Heart left ventricle (tissue), 13 donors: ENCODE measurements around the gene NRP1.

ENCODE experiments used
- CTCF ChIP-seq, 12 donors: fragments of 200-600 bp; sonication (generic) in 4 of 12; IDR thresholded peaks; one replicate each; pipeline versions ENCODE4 v1.5.0 to v1.8.0; 2018 to 2022; ENCODE audit warnings: antibody characterized with exemption in 12 of 12, mild to moderate bottlenecking in 5 of 12
- POLR2A ChIP-seq, 2 donors: fragments of 450-650 bp; IDR thresholded peaks; one replicate each; pipeline ENCODE4 v1.6.1; 2017; ENCODE audit warnings: antibody characterized with exemption in 2 of 2, mild to moderate bottlenecking in 2 of 2, moderate library complexity in 2 of 2
- donor health status: ischemic (EF 13 %, LVEDD 7.1; RV severe dilation, severe dysfunction).
- donor health status: DM: no; HTN: yes; CAD: no.
- donor health status: DM: no; HTN: no; CAD: no.
- donor health status: ischemic (EF 25% LVEDD 6.9; RV normal size, moderate dysfunction).
- donor health status: ischemic (EF 25% LVEDD 5.7; RV mildly dilated, moderate dysfunction).
- donor health status: ischemic (EF 35%, LVEDD 5.7; RV mildly dilated, moderate dysfunction).
- donor health status: nonischemic (EF 11% LVEDD 7.7; RV severe dilation, severe dysfunction).
- donor health status: DM: yes; HTN: yes; CAD: no.
- donor health status: PGD.
- donor health status: ischemic (EF 29% LVEDD 5.4; RV normal size, mild dysfunction).
- donor health status: nonischemic (EF 23%, LVEDD 6.1; RV moderate dilation, normal function).

- TF ChIP-seq CTCF (IDR thresholded peaks at IDR 0.05) (no peak), POLR2A (IDR thresholded peaks at IDR 0.05) (no peak)
Measured at GRCh38 chr10:33180921-33181320, 153.5 kb downstream of the NRP1 start.
